ENCODE data around the gene MPO.

The MPO gene

DNA sequence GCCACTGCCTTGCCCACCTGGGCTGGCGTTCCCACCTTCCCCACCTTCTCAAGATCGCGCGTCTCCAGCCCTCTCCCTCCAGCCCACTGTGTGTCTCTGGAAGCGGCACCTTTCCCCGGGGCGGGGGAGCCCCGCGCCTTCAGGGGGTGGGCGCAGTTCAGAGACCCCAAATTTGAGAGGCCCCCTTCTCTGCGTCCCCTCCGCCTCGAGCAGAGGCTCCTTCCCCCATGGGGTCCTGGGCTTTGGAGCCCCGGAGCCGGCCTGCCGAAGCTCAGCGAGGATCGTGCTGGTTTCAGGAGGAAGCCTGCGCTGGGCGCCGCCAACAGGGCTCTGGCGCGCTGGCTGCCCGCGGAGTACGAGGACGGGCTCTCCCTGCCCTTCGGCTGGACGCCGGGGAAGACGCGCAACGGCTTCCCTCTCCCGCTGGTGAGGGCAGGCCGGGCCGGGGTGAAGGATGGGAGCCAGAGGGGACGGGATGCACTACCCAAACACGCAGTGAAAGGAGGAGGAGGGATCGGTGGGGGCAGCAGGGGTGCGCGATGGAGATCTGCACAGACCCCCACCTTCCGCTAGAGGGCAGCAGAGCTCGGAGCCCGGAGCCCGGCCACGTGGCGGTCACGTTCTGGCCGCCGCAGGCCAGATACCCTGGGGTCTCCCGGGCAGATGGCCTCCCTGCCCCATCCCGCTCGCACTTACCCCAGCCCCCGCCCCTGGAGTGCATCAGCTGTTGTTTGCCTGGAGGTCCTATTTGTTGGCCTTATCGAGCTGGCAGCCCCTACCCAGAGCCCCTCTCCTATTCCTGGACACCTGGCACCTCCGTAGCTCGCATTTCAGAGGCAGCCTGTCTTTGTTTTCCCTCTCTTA, 31.2 kb downstream of the MPO start:
- Histone ChIP-seq H3K79me2 (ENCODE audit: control insufficient read depth, insufficient read depth, low read length, unreplicated experiment) (no peaks in the 10 kb centered on the region), H2AFZ (ENCODE audit: low read length, unreplicated experiment) (peak overlapping the region; percentile 93), H3K4me1 (ENCODE audit: control insufficient read depth, insufficient read depth, low read length, unreplicated experiment) (no peaks in the 10 kb centered on the region), H3K27ac (ENCODE audit: low read depth, low read length) (no peak overlapping the region), H3K27me3 (ENCODE audit: insufficient read depth, low read length) (peaks cover 35% of the 10 kb centered on the region), H3K36me3 (ENCODE audit: insufficient read depth, low read length) (no peaks in the 10 kb centered on the region), H3K4me3 (ENCODE audit: low read depth, low read length) (peak overlapping the region; percentile 83)

GRCh38 chr17:58248955-58249269, 31.8 kb downstream of the MPO start:
- Histone ChIP-seq H3K79me2 (ENCODE audit: control insufficient read depth, insufficient read depth, low read length, unreplicated experiment) (no peaks in the 10 kb centered on the region), H3K27me3 (ENCODE audit: insufficient read depth, low read length) (peaks cover 36% of the 10 kb centered on the region), H3K36me3 (ENCODE audit: insufficient read depth, low read length) (no peaks in the 10 kb centered on the region), H3K4me3 (ENCODE audit: low read depth, low read length) (peak overlapping the region; percentile 83), H2AFZ (ENCODE audit: low read length, unreplicated experiment) (no peak overlapping the region), H3K27ac (ENCODE audit: low read depth, low read length) (no peak overlapping the region), H3K4me1 (ENCODE audit: control insufficient read depth, insufficient read depth, low read length, unreplicated experiment) (no peaks in the 10 kb centered on the region)

- Histone ChIP-seq H2AFZ (ENCODE audit: low read length, unreplicated experiment) (no peak overlapping the region), H3K27ac (ENCODE audit: low read depth, low read length) (no peak overlapping the region), H3K4me1 (ENCODE audit: control insufficient read depth, insufficient read depth, low read length, unreplicated experiment) (no peaks in the 10 kb centered on the region), H3K79me2 (ENCODE audit: control insufficient read depth, insufficient read depth, low read length, unreplicated experiment) (no peaks in the 10 kb centered on the region), H3K27me3 (ENCODE audit: insufficient read depth, low read length) (peaks cover 48% of the 10 kb centered on the region), H3K4me3 (ENCODE audit: low read depth, low read length) (no peak overlapping the region), H3K36me3 (ENCODE audit: insufficient read depth, low read length) (no peaks in the 10 kb centered on the region)
Measured at GRCh38 chr17:58247511-58248363, 33.0 kb downstream of the MPO start.

- Histone ChIP-seq H2AFZ (ENCODE audit: low read length, unreplicated experiment) (no peak overlapping the region), H3K27me3 (ENCODE audit: insufficient read depth, low read length) (peaks cover 51% of the 10 kb centered on the region), H3K4me3 (ENCODE audit: low read depth, low read length) (no peak overlapping the region), H3K36me3 (ENCODE audit: insufficient read depth, low read length) (no peaks in the 10 kb centered on the region), H3K27ac (ENCODE audit: low read depth, low read length) (no peak overlapping the region), H3K4me1 (ENCODE audit: control insufficient read depth, insufficient read depth, low read length, unreplicated experiment) (no peaks in the 10 kb centered on the region), H3K79me2 (ENCODE audit: control insufficient read depth, insufficient read depth, low read length, unreplicated experiment) (no peaks in the 10 kb centered on the region)
Measured at GRCh38 chr17:58246781-58247180, 34.0 kb downstream of the MPO start.

DNA sequence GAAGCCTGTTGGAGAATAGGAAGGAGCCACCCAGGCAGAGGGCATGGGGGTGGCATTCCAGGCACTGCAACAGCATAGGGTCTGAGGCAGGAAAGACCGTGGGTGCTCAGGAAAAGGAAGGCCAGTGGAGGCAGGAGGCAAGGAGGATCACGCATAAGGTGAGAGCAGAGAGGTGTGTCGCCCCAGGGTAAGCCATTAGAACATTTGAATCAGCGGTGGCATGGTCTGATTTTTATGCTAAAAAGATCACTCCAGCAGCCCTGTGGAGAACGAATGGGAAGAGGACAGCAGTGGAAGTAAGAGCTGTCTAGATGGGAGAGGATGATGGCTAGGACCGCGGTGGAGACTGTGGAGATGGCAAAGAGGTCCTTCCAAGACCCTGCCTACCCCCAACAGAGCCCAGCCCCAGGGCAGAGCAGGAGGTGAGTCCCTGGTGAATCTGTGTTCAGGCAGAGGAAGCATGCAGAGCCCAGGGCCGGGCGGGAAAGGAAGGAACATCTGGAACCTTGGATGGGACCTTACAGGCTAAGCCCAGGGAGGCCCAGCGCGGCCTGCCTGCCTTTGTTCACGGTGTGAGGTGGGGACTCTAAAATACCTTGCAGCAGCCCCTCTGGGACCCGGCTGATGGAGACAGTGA, 34.5 kb downstream of the MPO start:
- Histone ChIP-seq H3K36me3 (ENCODE audit: insufficient read depth, low read length) (no peaks in the 10 kb centered on the region), H3K4me1 (ENCODE audit: control insufficient read depth, insufficient read depth, low read length, unreplicated experiment) (no peaks in the 10 kb centered on the region), H3K4me3 (ENCODE audit: low read depth, low read length) (no peak overlapping the region), H3K79me2 (ENCODE audit: control insufficient read depth, insufficient read depth, low read length, unreplicated experiment) (no peaks in the 10 kb centered on the region), H3K27ac (ENCODE audit: low read depth, low read length) (no peak overlapping the region), H3K27me3 (ENCODE audit: insufficient read depth, low read length) (peaks cover 56% of the 10 kb centered on the region), H2AFZ (ENCODE audit: low read length, unreplicated experiment) (no peak overlapping the region)

GRCh38 chr17:58245428-58246103, 35.2 kb downstream of the MPO start:
- peaks cover 60% of the 10 kb centered on the region for H3K27me3 ChIP-seq (ENCODE audit: insufficient read depth, low read length)
- H3K4me1 ChIP-seq (ENCODE audit: control insufficient read depth, insufficient read depth, low read length, unreplicated experiment), result peaks cover under 1% of the 10 kb centered on the region
- no peak overlapping the region for H3K27ac ChIP-seq (ENCODE audit: low read depth, low read length)

DNA sequence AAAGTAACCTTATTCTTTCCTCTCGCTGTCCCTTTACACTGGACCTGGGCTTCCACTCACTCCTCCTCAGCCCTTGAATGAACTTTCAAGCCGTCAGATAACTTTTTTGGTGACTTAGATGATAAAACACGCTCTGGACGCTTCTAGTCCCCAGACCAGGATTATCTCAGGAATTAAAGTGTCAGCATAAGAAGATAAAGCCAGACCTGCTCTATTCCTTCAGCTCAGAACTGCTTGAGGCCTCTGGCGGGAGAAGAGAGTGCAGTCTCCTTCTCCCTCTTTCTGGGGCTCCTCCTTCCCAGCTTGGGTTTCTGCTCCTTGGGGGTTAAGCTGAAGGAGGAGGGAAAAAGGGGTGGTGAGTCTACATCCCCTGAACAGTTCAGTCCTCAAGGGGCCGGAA, 35.8 kb downstream of the MPO start:
- H3K27ac ChIP-seq (ENCODE audit: low read depth, low read length), result no peak overlapping the region
- H3K36me3 ChIP-seq (ENCODE audit: insufficient read depth, low read length), result no peaks in the 10 kb centered on the region
- H3K4me3 ChIP-seq (ENCODE audit: low read depth, low read length), result no peak overlapping the region
- no peaks in the 10 kb centered on the region for H3K79me2 ChIP-seq (ENCODE audit: control insufficient read depth, insufficient read depth, low read length, unreplicated experiment)
- no peak overlapping the region for H2AFZ ChIP-seq (ENCODE audit: low read length, unreplicated experiment)
- H3K27me3 ChIP-seq (ENCODE audit: insufficient read depth, low read length), result peaks cover 66% of the 10 kb centered on the region
- peaks cover 3% of the 10 kb centered on the region for H3K4me1 ChIP-seq (ENCODE audit: control insufficient read depth, insufficient read depth, low read length, unreplicated experiment)

More at GRCh38 chr17:58245428-58246103, 35.2 kb downstream of the MPO start:
- H3K4me3 ChIP-seq (ENCODE audit: low read depth, low read length), result no peak overlapping the region
- no peak overlapping the region for H2AFZ ChIP-seq (ENCODE audit: low read length, unreplicated experiment)
- no peaks in the 10 kb centered on the region for H3K36me3 ChIP-seq (ENCODE audit: insufficient read depth, low read length)
- H3K79me2 ChIP-seq (ENCODE audit: control insufficient read depth, insufficient read depth, low read length, unreplicated experiment), result no peaks in the 10 kb centered on the region

DNA sequence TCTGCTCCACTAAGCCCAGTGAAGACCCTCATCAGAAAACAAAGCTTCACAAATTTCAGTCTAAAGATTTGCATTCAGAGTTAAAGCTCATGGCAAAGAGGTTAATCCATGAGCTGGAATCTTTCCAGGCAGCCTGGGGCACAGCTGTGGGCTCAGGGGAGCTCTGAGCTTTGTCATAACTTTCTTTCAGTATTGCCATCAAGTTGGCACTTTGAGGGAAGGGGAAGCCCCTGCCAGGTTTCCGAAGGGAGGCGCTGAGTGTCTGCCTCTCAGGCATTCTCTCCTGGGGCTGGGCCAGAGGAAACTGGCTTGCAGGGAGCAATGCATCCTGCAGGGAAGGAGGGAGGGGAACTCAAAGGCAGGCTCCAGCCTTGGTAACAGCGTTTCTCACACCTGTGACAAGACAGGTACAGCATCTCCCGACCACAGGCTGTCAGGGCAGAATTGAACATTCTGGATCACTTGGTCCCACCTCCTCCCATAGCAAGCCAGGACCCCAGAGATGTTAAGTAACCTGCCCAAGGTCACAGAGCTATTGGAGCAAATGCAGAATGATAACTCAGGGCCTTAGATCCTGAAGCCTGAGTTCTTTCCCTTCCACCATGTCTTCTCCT, 38.5 kb downstream of the MPO start:
- H3K4me3 ChIP-seq (ENCODE audit: low read depth, low read length), result no peak overlapping the region
- peaks cover 3% of the 10 kb centered on the region for H3K4me1 ChIP-seq (ENCODE audit: control insufficient read depth, insufficient read depth, low read length, unreplicated experiment)
- no peaks in the 10 kb centered on the region for H3K36me3 ChIP-seq (ENCODE audit: insufficient read depth, low read length)
- no peak overlapping the region for H3K27ac ChIP-seq (ENCODE audit: low read depth, low read length)
- no peak overlapping the region for H2AFZ ChIP-seq (ENCODE audit: low read length, unreplicated experiment)
- H3K27me3 ChIP-seq (ENCODE audit: insufficient read depth, low read length), result peaks cover 81% of the 10 kb centered on the region
- no peaks in the 10 kb centered on the region for H3K79me2 ChIP-seq (ENCODE audit: control insufficient read depth, insufficient read depth, low read length, unreplicated experiment)

DNA sequence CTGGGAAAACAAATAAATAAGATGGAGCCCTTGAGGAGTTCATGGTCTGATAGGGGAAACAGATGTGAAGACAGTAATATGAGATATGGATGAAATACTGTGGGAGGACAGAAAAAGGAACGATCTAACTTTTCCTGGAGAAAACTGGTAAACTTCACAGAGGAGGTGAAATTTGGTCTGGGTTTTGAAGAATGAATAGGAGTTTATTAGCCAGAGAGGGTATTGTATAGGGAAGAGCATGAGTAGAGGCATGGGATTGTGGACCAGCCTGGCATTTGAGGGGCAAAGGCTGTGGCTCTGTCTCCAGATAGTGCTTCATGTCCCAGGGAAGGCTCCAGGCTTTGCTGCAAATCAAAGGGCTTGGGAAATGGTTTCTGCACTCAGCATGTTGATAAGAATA, 40.7 kb downstream of the MPO start:
- Histone ChIP-seq H3K27me3 (ENCODE audit: insufficient read depth, low read length) (peaks cover 96% of the 10 kb centered on the region), H3K4me3 (ENCODE audit: low read depth, low read length) (no peak overlapping the region), H3K4me1 (ENCODE audit: control insufficient read depth, insufficient read depth, low read length, unreplicated experiment) (peaks cover 3% of the 10 kb centered on the region), H2AFZ (ENCODE audit: low read length, unreplicated experiment) (no peak overlapping the region), H3K27ac (ENCODE audit: low read depth, low read length) (no peak overlapping the region), H3K79me2 (ENCODE audit: control insufficient read depth, insufficient read depth, low read length, unreplicated experiment) (no peaks in the 10 kb centered on the region), H3K36me3 (ENCODE audit: insufficient read depth, low read length) (no peaks in the 10 kb centered on the region)

DNA sequence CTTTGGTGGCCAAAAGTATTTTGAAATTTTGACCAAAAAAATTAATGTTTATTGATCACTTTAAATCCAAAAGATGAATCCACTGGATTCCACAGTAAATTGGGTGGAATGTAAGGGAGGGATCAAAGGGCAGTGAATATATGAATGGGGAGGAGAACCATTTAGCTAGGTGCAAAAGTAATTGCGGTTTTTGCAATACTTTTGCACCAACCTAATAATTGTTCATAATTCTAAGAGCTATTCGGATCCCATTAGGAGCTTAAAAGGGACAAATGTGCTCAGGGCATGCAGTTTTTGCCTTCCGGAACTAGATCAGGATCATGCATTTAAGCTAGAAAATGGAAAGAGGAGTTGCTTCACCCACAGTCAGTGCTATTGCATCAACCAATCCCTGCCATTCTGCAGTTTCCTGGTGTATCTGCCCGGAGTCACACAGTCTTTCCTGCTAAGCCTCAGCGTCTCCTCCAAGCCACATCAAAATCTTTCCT, 42.5 kb downstream of the MPO start, which contains the start of gene LPO:
TSS of gene LPO (plus strand) at position 438 of the 488 bp plus-strand sequence. CDS start 4,396 bp downstream, outside the sequence.
- no peaks in the 10 kb centered on the region for H3K79me2 ChIP-seq (ENCODE audit: control insufficient read depth, insufficient read depth, low read length, unreplicated experiment)
- no peak within 1 kb of the TSS for H3K27ac ChIP-seq (ENCODE audit: low read depth, low read length)
- H3K27me3 ChIP-seq (ENCODE audit: insufficient read depth, low read length), result peaks cover 88% of the 10 kb centered on the region
- H3K4me1 ChIP-seq (ENCODE audit: control insufficient read depth, insufficient read depth, low read length, unreplicated experiment), result peaks cover 3% of the 10 kb centered on the region
- no peak within 1 kb of the TSS for H2AFZ ChIP-seq (ENCODE audit: low read length, unreplicated experiment)
- H3K36me3 ChIP-seq (ENCODE audit: insufficient read depth, low read length), result no peaks in the 10 kb centered on the region
- H3K4me3 ChIP-seq (ENCODE audit: low read depth, low read length), result no peak within 1 kb of the TSS
